Measurements from ENCODE around the gene SMARCB1. TPM values are rescaled to one million over a fixed set of nuclear protein-coding genes. Genes with fewer than 3 reads are reported as not detected.

The SMARCB1 gene
- total RNA-seq = 10 to 100 TPM; 65.9 to 79.3 TPM
- long read RNA-seq, full-length matches to known transcripts = 110 of 114 reads
- long read RNA-seq, partial matches to known transcripts = 3 of 114 reads
- long read RNA-seq, other reads (novel, unspliced or antisense) = 1 of 114 reads

DNA sequence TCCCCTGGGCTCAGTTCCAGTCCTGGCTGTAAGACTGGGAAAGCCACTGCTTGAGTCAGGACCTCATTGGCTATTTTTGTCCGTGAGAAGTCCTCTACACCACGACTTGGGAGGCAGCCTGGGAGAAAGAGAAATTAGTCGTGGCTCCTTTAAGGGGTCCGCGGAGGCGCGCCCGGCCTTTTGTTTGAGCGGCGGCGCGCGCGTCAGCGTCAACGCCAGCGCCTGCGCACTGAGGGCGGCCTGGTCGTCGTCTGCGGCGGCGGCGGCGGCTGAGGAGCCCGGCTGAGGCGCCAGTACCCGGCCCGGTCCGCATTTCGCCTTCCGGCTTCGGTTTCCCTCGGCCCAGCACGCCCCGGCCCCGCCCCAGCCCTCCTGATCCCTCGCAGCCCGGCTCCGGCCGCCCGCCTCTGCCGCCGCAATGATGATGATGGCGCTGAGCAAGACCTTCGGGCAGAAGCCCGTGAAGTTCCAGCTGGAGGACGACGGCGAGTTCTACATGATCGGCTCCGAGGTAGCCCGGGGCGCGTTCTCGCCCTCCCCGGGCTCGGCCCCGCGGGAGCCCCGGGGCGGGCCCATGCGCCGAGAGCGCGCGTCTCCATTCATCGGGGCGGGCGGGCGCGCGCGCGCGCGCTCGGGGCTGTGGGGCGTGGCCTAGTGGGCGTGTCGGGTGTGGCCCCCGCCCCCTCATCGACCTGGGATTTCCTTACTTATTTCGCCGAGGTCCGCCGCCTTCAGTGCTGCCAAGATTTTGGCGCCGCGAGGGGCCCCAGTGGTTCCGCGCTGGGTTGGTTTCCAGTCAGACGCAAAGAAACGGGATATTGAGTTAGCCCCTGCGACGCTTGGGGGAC lies at the start of gene SMARCB1:
Gene SMARCB1 (plus strand): TSS at position 215 of the 848 bp plus-strand sequence. CDS start 204 bp downstream, at position 419.
- ATAC-seq (peak; percentile 94), DNase-seq (peak; percentile 85 to 95)
- intact Hi-C loops (cut with DNase I, micrococcal nuclease) = no loop called here

- no peak for ATAC-seq
Measured at GRCh38 chr22:23737696-23738095, 49.1 kb upstream of the SMARCB1 start.

GRCh38 chr22:23742505-23743264 lies 44.1 kb upstream of the SMARCB1 start:
- DNase-seq = no peak
- no peak for ATAC-seq
- intact Hi-C loops (cut with DNase I, micrococcal nuclease) = no loop called here

More at GRCh38 chr22:23737696-23738095, 49.1 kb upstream of the SMARCB1 start:
- intact Hi-C loops (cut with DNase I, micrococcal nuclease) = no loop called here
- DNase-seq = no peak

DNA sequence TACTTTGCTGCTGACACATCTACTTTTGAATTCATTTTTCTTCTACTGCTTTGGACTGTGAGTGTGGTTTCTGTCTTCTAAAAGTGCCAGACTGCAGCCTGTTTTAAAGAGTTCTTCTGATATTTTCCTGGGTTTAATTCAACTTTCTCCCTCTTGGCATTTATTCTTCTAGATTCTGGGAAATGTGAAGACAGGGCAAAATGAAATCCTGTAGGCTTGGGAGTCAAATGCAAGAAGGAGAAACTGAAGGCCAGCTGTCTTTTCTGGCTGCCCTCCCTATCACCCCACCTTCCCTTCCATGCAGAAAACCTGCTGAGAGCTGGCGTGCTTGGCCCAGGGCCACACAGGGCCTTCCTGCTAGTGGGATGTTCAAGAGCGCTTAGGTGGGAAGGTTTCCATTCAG lies 43.5 kb upstream of the SMARCB1 start:
- DNase-seq (no peak), ATAC-seq (no peak)
- intact Hi-C loops (cut with DNase I, micrococcal nuclease) = no loop called here

DNA sequence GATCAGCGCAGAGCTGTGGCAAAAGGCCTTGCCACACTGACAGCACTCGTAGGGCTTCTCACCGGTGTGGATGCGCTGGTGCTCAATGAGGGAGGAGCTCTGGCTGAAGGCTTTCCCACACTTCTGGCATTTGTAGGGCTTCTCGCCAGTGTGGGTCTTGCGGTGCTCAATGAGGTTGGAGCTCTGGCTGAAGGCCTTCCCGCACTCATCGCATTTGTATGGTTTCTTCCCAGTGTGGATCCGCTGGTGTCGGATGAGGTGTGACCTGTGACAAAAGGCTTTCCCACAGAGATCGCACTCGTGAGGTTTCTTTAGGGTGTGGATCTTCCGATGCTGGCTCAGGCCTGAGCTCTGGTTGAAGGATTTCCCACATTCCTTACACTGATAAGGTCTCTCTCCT lies 42.8 kb upstream of the SMARCB1 start:
- DNase-seq = no peak
- intact Hi-C loops (cut with DNase I, micrococcal nuclease) = no loop called here
- no peak for ATAC-seq

- ATAC-seq (no peak), DNase-seq (no peak)
- intact Hi-C loops (cut with DNase I, micrococcal nuclease) = no loop called here
Measured at GRCh38 chr22:23744485-23744884, 42.3 kb upstream of the SMARCB1 start.

GRCh38 chr22:23745791-23746190 lies 41.0 kb upstream of the SMARCB1 start:
- DNase-seq (no peak), ATAC-seq (no peak)
- intact Hi-C loops (cut with DNase I, micrococcal nuclease) = no loop called here

GRCh38 chr22:23749841-23750301 lies 36.9 kb upstream of the SMARCB1 start:
- no peak for ATAC-seq
- intact Hi-C loops (cut with DNase I, micrococcal nuclease) = no loop called here
- no peak for DNase-seq

DNA sequence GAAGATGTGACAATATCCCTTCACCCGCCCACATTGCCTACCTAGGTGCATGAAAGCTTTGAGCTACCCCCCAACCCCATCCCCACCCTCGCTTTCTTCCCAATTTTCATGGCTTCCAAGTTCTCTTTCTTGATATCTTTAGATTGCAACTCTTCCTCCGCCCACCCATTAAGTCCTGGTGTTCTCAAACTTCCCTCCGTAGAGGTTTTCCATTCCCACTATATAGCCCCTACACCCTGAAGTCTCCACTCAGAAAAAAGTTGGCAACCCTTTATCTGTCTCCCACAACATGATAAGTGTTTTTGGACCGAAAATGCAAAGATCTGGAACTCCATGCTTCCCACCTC lies 36.4 kb upstream of the SMARCB1 start:
- DNase-seq (no peak), ATAC-seq (no peak)
- intact Hi-C loops (cut with DNase I, micrococcal nuclease) = no loop called here

DNA sequence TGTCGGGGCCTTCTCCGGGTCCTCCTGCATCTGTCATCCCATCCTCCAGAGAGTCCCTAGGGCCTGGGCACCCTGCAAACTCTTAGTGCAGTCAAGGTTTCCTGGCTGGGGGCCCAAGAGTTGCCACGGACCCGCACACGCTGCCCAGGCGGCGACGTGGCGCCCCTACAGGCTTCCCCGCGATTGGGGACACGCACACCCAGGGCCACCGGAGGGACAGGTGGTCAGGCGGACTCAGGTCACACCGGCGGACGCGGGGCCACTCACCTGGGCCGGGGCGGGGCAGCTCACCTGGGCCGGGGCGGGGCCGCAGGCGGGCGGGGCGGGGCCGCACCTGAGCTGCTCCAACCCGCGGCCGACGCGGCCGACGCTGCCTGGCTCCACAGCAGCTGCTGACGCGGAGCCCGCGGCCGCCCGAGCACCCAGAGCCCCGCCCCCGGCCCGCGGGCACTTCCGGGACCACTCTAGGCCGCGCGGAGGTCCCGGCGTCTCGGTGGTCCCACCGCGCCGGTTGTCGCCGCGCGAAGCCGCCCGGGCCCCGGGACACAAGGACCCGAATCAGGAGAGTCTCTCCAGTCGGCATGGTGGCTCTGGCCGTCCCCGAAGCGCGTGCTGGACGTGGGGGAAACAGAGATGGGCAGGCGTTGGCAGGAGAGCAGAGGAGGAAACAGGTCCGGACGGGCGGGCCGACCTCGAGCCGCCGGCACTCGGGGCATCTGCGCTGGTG lies 35.9 kb upstream of the SMARCB1 start, which contains the start of gene ZNF70:
Gene ZNF70 (minus strand): TSS at position 399 of the 727 bp plus-strand sequence. CDS start 5,972 bp downstream, outside the sequence.
- DNase-seq = peak; percentile 89 to 94
- ATAC-seq = peak; percentile 92
- intact Hi-C loops (cut with DNase I, micrococcal nuclease) = no loop called here

DNA sequence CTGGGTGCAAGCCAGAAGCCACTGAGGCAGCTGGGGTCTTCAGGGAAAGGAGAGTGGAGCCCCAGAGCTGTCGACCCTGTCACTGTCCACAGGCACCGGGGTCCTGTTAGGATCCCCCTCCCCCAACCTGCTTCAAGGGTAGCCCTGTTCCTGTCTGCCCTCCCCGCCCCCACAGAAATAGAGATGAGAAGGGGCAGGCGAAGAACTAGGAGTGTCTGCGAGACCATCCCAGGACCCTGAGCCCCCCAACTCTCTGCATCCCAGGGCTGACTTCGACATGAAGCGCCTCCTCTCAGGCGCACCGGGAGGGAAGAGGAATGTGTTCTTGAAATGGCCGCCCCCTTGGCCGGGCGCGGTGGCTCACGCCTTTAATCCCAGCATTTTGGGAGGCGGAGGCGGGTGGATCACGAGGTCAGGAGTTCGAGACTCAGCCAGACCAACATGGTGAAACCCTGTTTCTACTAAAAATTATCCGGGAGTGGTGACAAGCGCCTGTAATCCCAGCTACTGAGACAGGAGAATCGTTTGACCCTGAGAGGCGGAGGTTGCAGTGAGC lies 35.2 kb upstream of the SMARCB1 start:
- ATAC-seq (peak; percentile 33), DNase-seq (peak in 1 of 2 donors; percentile 55)
- intact Hi-C loops (cut with DNase I, micrococcal nuclease) = no loop called here

GRCh38 chr22:23752090-23752691 lies 34.6 kb upstream of the SMARCB1 start:
- ATAC-seq = no peak
- intact Hi-C loops (cut with DNase I, micrococcal nuclease) = no loop called here

GRCh38 chr22:23752750-23753149 lies 34.0 kb upstream of the SMARCB1 start:
- no peak for ATAC-seq
- no peak for DNase-seq
- intact Hi-C loops (cut with DNase I, micrococcal nuclease) = no loop called here

More at GRCh38 chr22:23752090-23752691, 34.6 kb upstream of the SMARCB1 start:
- peak in 1 of 2 donors; percentile 36 for DNase-seq

DNA sequence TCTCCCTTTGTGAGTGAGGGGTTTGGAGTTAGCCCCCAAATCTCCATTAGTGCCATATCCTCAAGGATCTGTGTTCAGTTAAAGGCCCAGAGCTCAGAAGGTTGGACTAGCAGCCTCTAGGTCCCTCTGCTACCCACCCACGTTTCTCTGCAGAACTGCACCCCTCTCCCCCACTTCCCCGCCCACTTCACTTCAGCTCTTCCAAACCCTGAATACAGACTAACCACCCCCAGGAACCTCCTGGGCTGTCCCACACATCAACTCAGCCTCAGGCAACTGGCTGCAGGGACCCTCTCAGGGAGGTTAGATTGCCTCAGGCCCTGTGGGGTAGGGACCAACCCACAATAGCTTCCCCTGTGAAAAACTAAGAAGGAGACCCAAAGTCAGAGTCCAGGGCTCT lies 33.4 kb upstream of the SMARCB1 start:
- ATAC-seq = no peak
- DNase-seq = no peak
- intact Hi-C loops (cut with DNase I, micrococcal nuclease) = no loop called here

- intact Hi-C loops (cut with DNase I, micrococcal nuclease) = no loop called here
- ATAC-seq (no peak), DNase-seq (no peak)
Measured at GRCh38 chr22:23754220-23754919, 32.4 kb upstream of the SMARCB1 start, which contains the start of gene VPREB3. Gene VPREB3, minus strand, starts transcription at chr22:23754425. Its CDS starts 62 bp downstream, at chr22:23754363.

DNA sequence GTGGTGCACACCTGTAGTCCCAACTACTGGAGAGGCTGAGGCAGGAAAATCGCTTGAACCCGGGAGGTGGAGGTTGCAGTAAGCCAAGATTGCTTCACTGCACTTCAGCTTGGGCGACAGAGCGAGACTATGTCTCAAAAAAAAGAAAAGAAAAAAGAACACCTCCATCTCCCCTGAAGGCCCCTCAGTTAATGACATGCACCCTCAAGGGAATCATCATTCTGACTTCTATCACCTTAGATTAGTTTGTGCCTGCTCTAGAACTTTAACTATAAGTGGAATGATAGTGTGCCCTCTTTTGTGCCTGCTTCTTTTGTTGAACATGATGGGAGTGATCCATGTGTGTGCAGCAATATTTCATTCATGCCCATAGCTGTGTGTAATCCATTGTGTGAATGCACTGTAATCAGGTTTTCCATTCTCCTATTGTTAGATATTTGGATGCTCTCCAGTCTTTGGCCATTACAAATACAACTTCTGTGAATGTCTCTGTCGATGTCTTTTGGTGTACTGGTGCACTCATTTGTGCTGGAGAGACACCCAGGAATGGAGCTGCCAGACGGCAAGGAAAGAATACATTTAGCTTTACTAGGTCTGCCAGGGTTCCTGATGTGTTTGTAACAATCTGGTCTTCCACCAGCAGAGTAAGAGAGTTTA lies 31.7 kb upstream of the SMARCB1 start:
- DNase-seq = no peak
- ATAC-seq = no peak
- intact Hi-C loops (cut with DNase I, micrococcal nuclease) = no loop called here

DNA sequence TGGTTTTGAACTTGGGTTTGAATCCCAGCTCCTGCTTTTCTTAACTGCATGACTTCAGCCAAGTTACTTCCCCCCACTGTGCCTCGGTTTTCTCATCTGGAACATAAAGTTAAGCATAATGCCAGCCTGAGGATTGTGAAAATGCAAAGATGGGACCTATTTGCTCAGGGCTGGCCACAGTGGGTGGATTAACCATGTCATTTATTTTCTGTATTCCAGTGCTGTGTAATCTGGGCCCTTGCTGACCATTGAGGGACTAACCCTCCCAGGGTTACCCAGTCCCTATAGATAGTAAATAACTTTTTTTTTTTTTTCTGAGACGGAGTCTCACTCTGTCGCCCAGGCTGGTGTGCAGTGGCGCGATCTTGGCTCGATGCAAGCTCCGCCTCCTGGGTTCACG lies 31.1 kb upstream of the SMARCB1 start:
- intact Hi-C loops (cut with DNase I, micrococcal nuclease) = no loop called here
- ATAC-seq = no peak
- DNase-seq = no peak
